HG03378 (cell line): ENCODE results near the gene KREMEN2.
"Not testable (repeated sequence)": the region's sequence is repeated elsewhere in the genome, so short reads cannot be mapped to it uniquely, and the experiment has no call there.

Experiments
- ATAC-seq: cut with Tn5 transposase; IDR thresholded peaks from one replicate; pipeline ENCODE4 v1.9.1; 2021; ENCODE audit warnings: mild to moderate bottlenecking, moderate library complexity; ENCODE audit not compliant: unreplicated experiment

The KREMEN2 gene

DNA sequence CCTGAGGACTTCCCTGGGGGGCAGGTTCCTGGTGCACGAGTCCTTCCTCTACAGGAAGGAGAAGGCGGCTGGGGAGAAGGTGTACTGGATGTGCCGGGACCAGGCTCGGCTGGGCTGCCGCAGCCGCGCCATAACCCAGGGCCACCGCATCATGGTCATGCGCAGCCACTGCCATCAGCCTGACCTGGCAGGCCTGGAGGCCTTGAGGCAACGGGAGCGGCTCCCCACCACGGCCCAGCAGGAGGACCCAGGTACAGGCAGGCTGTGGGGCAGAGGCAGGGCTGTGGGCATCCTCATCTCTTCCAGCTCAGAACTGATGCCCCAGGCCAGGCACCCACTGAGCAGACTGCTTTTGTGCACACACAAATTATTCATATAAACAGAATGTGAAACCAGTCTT lies 25.9 kb upstream of the KREMEN2 start:
- no peak for ATAC-seq

DNA sequence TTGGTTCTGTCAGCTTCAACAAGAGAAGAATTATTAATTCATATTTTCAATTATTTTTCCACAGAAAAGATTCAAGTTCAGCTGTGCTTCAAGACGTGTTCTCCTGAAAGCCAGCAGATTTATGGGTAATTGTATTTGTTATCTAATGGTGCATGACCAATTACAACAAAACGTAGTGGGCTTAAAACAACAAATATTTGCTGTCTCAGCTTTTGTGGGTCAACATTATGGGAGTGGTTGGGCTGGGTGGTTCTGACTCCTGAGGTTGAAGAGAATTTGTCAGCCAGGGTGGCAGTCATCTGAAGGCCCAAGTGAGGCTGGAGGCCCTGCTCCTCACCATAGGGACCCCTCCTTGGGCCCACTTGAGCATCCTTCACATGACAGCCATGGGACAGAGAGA lies 24.1 kb upstream of the KREMEN2 start:
- no peak for ATAC-seq

DNA sequence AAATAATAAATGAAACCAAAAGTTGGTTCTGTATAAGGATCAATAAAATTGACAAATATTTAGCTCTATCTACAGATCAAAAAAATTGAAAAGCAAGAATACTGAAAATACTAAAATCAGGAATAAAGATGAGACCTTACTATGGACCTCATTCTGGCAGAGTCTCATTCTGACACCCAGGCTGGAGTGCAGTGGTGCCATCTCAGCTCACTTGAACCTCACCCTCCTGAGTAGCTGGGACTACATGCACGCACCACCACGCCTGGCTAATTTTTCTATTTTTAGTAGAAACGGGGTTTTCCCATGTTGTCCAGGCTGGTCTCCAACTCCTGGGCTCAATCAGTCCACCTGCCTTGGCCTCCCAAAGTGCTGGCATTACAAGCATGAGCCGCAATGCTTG lies 22.0 kb upstream of the KREMEN2 start:
- no peak for ATAC-seq

DNA sequence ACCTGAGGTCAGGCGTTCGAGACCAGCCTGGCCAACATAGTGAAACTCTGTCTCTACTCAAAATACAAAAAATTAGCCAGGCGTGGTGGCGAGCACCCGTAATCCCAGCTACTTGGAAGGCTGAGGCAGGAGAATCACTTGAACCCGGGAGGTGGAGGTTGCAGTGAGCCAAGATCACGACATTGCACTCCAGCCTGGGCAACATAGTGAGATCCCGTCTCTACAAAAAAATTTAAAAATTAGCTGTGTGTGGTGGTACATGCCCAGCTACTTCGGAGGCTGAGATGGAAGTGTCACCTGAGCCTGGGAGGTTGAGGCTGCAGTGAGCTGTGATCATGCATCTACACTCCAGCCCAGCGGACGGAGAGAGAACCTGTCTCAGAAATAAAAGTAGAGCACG lies 20.4 kb upstream of the KREMEN2 start:
- ATAC-seq: not testable (repeated sequence)

DNA sequence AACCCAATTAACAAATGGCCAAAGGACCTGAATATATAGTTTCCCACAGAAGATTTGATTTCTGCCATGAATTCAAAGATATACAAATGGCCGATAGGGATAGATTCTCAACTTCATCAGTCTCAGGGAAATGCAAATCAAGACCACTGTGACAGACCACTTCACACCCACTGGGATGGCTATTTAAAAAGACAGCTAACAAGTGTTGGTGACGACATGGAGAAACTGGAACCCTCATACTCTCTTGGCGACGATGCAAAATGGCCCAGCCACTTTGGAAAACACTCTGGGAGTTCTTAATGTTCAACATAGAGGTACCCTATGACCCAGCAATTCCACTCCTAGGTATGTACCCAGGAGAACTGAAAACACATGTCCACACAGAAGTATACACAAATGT lies 17.4 kb upstream of the KREMEN2 start:
- ATAC-seq: no peak

DNA sequence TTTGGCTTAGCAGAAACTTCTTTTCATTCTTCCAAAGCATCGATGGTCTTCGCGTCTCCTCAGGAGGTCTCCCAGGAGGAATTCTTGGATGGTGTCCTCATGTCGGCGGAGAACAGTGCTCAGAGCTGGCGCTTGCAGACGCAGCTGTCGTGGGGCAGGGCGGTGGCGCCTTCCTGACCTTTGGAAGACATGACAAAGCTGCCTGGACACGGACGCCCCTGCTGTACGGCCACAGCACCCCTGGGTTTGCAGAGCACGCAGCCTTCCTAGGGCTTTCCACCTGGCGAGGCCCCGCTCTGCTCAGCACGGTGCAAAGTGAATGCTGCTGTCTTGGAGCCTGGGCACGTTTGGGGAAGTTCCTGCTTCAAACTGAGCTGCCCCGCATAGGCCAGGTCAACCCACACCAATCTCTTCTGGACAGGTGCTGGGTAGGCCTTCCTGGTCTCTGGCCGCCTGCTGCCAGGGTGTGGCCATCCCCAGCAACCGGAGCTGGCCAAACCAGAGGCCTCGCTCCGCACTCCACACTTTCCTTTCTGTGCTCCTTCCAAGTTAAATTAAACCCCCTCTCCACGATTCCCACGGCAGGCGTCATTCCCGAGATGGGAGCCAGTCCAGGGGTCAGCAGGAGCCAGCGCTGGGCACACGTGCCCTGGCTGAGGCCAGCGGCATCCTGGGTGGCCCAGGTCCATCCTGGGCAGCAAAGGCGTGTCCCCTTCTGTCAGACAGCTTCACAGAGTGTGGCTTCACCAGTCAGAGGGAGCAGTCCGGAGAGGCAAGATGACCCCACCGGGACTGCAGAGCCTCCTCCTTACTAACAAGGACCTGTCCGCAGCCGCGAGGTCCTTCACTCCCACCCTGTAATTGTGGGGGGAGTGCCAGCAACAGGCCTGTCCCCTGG lies 15.0 kb upstream of the KREMEN2 start:
- no peak for ATAC-seq

DNA sequence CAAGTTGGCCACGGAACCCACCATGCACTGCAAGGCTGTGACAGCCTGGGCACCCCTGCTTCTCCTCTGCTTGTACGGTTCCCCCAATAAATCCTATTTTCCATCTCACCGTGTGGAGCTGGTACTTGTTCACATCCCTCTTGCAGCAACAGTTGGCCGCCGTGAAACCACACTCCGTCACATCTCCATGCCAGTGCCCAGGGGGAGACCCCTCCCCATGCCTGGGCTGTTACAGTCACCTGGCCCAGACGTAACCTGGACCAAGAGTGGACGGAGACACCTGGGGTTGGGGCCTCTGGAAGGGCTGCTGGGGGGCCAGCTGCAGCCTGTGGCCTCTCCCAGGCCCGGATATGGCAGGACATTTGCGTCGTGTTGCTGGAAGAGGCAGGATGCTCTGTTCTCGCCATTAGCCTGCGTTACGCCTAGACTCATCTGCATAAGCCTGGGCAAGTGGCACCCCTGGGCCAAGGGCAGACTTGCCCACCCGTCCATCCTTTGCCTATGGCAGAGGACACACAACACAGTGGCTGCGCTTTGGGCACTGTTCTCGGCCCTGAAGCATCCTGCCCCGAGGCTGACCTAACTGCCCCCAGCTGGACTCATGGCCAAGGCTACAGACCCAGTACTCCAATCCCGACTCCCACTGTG lies 14.2 kb upstream of the KREMEN2 start:
- ATAC-seq: no peak

DNA sequence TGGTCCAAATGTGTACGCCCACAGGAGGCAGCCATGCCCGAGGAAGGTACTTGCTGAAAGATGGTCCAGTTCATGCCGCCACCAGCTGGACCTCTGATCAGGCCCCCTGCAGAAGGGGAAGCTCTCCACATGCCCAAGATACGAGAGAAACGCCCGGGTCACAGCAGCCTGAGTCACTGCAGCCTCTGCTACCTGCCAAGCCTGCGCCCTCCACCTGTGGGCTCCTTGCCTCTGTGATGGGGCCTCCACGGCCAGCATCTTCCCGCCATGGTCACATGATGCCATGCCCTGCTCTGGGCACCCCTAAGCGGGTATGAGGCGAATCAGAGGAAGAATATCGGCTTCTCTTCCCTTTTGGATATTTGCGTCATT lies 13.7 kb upstream of the KREMEN2 start:
- ATAC-seq: no peak

DNA sequence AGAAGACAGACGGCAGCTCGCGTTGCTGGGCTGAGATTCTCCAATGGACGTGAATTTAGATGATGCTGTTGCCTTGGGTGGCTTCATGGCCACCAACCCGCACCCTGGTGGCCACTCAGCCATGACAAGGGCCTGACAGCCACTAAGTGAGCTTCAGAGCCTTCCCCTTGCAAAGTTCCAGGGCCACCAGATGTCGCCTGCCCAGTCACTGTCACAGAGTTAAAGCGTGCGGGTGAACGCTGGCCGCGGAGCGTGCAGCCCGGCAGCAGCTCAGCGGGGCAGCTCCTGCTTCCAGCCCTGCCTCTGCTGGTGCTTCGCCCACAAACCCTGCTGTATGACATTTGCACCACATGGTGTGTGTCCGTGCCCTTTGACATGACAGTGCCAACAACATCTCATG lies 13.3 kb upstream of the KREMEN2 start:
- no peak for ATAC-seq

DNA sequence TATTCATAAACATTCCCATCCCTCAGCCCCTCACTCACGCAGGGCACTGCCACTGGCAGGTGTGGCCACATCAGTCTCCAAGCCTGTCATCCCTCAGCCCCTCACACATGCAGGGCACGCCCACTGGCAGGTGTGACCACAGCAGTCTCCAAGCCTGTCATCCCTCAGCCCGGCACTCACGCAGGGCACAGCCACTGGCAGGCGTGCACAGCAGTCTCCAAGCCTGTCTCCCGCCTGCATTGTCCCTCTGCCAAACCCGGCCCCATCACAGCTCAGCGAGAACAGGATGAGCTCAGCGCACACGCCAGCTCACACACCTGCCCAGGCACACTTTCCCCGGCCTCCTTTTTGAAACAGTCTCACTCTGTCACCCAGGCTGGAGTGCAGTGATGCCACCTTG lies 11.4 kb upstream of the KREMEN2 start:
- no peak for ATAC-seq

DNA sequence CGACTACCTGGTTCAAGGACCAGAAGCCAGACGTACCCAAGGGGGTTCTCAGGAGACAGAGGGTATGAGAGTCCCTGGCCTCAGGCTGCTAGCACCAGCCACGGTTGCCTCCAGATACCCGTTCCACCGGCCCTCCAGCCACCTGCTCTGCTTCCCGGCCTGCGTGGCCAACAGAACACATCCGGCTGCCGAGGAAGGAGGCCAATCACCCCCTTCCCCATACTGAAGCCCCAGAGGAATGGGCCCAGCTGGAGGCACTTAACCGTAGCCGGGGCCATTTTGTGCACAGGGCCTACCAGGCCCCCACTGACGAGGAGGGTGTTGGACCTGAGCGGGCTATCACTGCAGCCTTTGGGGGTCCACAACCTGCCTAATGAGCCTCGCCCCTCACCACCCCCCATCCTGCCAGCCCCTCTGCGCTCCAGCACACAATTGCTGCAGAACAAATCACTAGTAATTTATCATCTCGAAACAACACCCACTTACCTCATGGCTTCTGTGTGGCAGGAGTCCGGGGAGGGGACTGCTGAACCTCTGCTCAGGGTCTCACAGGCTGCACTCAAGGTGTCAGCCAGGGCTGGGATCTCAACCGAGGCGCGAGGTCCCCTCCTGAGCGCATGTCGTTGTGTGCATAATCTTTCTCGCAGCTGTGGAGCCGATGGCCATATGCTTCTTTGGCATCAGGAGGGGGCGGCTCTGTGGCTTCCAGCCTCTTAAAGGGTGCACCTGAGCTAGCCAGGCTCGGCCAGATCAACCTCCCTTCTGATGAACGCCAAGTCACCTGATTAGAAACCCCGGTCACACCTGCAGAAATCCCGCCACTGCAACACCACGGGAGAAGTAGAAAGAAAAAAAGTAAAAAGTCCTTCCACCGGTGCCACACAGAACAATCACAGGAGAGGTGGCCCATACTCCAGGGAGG lies 10.1 kb upstream of the KREMEN2 start:
- no peak for ATAC-seq

DNA sequence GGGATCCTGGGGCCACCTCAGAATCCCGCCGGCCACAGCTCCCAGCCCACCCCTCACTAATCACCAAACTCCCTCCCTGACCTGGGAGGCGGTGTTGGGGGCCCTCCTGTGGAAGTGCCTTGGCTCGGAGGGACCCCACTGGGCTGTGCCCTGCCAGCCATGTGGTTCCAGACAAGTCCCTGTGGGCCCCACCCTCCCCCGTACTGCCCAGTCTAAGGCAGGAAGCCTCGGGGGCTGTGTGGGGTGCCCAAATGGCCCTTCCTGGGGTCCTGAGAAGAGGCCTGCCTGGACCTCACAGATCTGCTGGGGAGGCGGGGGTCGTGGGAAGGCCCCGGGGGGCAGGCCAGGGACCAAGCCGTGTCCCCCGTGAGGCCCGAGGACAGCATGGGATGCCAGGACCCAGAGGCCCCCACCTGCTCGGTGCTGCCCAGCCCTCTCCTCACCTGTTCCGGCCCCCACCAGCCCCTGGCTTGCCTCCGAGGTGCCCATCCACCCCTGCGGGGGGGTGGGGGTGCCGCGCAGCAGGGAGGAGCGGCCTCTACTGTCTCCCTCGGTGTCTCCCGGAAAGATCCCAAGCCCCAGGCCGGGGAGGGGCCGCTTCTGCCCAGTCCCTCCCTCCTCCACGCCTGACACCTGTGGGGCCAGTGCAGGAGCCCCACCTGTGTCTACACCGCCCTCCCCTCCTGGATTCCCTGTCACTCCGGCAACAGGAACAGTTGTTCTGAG lies 9.3 kb upstream of the KREMEN2 start:
- ATAC-seq: no peak

DNA sequence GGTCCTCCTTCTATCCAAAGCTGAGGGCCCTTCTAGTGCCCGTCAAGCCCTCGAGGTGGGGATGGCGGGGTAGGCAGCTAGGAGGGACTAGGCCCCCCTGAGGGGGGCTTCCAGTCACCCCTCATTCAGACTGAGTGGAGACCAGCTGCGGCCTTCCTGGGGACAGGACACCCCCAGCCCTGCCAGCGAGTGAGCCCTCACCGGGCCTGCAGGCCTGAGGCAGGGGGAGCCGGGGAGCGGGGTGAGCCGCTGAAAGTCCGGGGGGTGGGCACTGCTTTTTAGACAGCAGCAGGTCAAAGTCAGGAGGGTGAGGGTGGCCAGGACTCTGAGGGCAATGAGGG lies 8.7 kb upstream of the KREMEN2 start:
- no peak for ATAC-seq

DNA sequence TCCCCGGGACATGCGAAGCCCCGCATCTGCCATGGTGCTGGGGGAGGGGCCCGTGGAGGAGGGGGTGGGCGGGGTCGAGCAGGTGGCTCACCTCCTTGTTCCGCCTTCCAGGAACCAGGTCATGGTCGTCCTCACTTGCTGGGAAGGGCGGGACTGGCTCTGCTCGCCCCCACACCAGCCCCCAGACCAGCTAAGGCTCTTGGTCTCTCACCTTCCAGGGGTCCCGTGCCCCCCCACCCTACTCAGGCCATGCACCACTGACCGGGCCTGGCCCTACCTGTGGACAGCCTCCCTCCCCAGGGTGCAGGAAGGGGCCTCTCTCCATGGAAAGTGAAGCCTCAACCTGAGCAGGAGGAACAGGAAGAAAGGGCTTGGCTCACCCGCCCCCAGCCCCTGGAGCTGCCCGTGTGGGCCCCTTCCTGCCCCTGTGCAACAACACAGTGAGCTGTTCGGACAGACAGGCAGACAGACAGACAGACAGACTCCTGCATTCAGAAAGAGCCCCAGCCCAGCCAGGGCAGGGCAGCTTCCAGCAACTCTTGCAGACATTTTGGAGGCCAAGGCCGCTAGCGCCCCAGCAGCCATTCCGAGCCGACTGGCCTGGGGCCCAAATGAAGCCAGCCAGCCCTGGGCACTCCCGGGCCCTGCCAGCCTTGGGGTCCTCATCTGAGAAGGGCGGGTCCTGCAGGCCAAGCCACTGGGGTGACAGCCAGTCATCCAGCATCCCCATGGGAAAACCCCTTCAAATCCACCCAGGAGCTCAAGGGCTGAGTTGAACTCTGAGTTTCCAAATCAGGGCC lies 8.1 kb upstream of the KREMEN2 start:
- no peak for ATAC-seq

DNA sequence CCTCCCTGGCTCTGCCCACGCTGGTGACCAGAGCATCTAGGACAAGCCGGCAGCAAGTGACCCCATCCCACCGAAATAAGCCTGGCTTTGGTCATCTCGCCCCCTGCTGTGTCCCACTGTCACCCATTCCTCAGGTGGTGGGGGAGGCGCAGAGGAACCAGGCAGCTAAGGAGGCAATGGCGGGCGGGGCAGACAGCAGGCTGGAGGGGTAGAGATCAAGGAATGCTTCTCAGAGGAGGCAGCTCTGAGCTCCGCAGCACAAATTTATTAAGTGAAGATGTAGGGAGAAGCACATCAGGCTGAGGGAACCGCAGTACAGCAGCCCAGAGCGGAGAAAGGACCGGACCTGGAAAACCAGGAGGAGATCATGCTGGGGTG lies 7.5 kb upstream of the KREMEN2 start:
- no peak for ATAC-seq

DNA sequence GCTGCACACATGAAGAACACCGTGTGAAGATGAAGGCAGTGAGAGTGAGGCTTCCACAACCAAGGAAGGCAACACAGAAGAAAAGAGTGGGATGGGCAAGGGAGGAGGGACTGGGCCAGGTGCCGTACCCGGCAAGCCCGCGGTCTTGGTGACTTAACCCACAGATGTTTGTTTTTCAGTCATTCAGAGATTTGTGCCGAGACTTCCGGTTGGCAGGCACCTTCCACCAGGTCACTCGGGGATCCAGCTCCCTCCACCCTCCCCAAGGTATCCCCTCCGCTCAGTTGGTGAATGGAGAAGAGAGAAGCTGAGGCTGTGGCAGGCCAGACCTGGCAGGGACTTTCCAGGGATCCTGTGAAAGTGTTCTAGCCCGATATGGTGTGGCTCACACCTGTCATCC lies 4.9 kb upstream of the KREMEN2 start:
- no peak for ATAC-seq

DNA sequence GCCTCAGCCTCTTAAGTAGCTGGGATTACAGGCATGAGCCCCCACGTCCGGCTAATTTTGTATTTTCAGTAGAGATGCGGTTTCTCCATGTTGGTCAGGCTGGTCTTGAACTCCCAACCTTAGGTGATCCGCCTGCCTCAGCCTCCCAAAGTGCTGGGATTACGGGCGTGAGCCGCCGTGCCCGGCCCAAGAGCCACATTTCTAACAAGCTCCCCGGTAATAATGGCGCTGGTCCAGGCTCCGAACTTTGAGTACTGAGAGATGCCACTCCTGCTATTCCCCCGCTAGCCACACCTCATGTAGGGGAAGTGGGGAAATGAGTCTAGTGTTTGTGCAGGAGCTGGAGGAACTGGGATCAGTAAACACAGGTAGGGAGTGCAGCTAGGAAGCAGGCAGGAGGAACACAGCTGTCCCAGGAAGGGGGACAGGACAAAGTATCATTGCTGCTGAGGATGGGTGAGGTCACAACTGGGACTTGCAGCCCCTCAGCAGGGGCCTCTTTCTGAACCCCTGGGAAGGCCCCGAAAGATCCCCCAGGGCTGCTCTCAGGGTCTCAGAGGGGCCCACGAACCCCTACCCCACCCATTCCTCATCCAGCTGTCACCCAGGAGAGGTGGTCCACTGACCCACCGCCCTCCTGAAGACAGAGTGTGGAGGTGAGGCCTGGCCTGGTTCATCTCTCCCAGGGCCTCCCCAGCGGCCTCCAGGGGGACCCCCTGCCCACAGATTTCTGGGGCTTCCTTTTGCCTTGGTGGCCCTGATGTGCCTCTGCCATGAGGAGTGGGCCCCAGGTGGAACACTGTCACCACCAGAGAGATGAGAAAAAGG lies 3.7 kb upstream of the KREMEN2 start:
- no peak for ATAC-seq

DNA sequence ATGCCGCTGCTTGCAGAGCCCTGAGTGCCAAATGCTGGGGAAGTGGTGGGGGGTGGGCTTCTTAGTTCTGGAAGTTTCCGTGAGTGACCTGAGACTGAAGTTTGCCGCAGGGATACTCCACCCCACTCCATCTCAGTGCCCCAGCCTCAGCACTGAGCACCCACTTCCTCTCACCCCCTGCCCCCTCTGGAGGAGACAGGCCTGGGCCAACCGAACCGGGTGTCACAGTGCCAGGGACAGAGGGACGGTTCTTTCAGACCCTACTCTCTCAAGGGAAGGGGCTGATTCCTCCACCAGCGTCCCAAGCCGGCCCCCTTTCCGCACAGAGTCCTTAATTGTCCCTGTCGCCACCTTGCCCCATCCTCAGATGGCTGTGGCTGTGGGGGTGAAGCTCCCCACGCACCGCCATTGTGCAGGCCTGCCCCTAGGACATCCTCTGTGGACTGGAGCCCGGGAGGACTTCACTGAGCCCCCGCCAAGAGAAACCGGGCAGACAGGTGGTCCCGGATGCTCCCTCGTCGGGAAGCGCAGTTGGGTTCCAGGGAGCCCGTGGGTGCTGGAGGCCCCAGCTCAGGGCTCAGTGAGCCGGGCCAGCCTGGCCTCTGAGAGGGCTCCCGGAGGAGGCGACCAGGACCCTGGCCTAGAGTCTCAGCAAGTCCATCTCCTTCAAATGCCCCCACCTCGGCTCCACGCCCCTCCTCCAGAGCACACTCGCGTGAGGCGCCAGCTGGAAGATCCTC lies 1.6 kb upstream of the KREMEN2 start:
- no peak for ATAC-seq
